ENCODE results near the gene AK8.
"Not testable (repeated sequence)": the region's sequence is repeated elsewhere in the genome, so short reads cannot be mapped to it uniquely, and the experiment has no call there.

AK8 gene

GRCh38 chr9:132743931-132744479 is 134.1 kb downstream of the AK8 start:
- DNase-seq: peak; percentile 30

GRCh38 chr9:132742821-132743311 is 135.2 kb downstream of the AK8 start:
- no peak for DNase-seq

- no peak for DNase-seq
Measured at GRCh38 chr9:132740526-132741309, 137.4 kb downstream of the AK8 start.

- DNase-seq: no peak
Measured at GRCh38 chr9:132739710-132740310, 138.3 kb downstream of the AK8 start.

GRCh38 chr9:132733260-132733815 is 144.7 kb downstream of the AK8 start:
- no peak for DNase-seq

- DNase-seq: no peak
Measured at GRCh38 chr9:132732326-132733259, 145.5 kb downstream of the AK8 start.

- DNase-seq: no peak
Measured at GRCh38 chr9:132731230-132731629, 146.9 kb downstream of the AK8 start.

- DNase-seq: no peak
Measured at GRCh38 chr9:132730054-132731033, 147.7 kb downstream of the AK8 start.

GRCh38 chr9:132729235-132729890 is 148.7 kb downstream of the AK8 start:
- no peak for DNase-seq

- DNase-seq: no peak
Measured at GRCh38 chr9:132728497-132728896, 149.6 kb downstream of the AK8 start.

GRCh38 chr9:132728071-132728470 is 150.0 kb downstream of the AK8 start:
- DNase-seq: no peak

GRCh38 chr9:132726576-132727130 is 151.4 kb downstream of the AK8 start:
- no peak for DNase-seq

GRCh38 chr9:132725306-132725705 is 152.8 kb downstream of the AK8 start:
- no peak for DNase-seq

GRCh38 chr9:132723809-132724208 is 154.3 kb downstream of the AK8 start:
- no peak for DNase-seq

- no peak for DNase-seq
Measured at GRCh38 chr9:132722564-132723065, 155.5 kb downstream of the AK8 start.

- DNase-seq: no peak
Measured at GRCh38 chr9:132721661-132722060, 156.4 kb downstream of the AK8 start.

GRCh38 chr9:132718381-132718928 is 159.6 kb downstream of the AK8 start:
- not testable (repeated sequence) for DNase-seq

- no peak for DNase-seq
Measured at GRCh38 chr9:132717326-132717945, 160.6 kb downstream of the AK8 start.

GRCh38 chr9:132716007-132716406 is 162.1 kb downstream of the AK8 start:
- DNase-seq: no peak
